Thyroid gland (tissue), 4 donors: Measurements from ENCODE around the gene SPATA12.

ENCODE experiments used
- CTCF ChIP-seq, 6 experiments: fragments of 200-600 bp in 3 of 6; fragments of 450-650 bp in 3 of 6; sonication (generic) in 3 of 6; IDR thresholded peaks; one replicate each; pipeline ENCODE4 v1.5.1; 2016 to 2019; ENCODE audit warnings: antibody characterized with exemption in 6 of 6, mild to moderate bottlenecking in 2 of 6, inconsistent platforms in 1 of 6, moderate library complexity in 1 of 6
- POLR2A ChIP-seq, 2 donors: fragments of 450-650 bp; IDR thresholded peaks; one replicate each; pipeline ENCODE4 v1.6.1; 2017; ENCODE audit warnings: antibody characterized with exemption in 2 of 2, mild to moderate bottlenecking in 2 of 2, moderate library complexity in 1 of 2

- no peak for TF ChIP-seq CTCF (IDR thresholded peaks at IDR 0.05)
- no peak for TF ChIP-seq POLR2A (IDR thresholded peaks at IDR 0.05)
Observed at GRCh38 chr3:57046101-57046765, 14.2 kb upstream of the SPATA12 start.
